Vagina (tissue), 2 donors: ENCODE results near the gene CTU2.

Experiments used
- POLR2A ChIP-seq, 2 donors: fragments of 450-650 bp; IDR thresholded peaks; one replicate each; pipeline ENCODE4 v1.6.1; 2017; ENCODE audit warnings: antibody characterized with exemption in 2 of 2, mild to moderate bottlenecking in 2 of 2, moderate library complexity in 2 of 2
- TF ChIP-seq, protein P1 (sequence below), 3 experiments: fragments of 450-650 bp in 2 of 3; fragments of 200-600 bp in 1 of 3; sonication (generic) in 1 of 3; IDR thresholded peaks; one replicate each; pipeline ENCODE4 v1.5.1; 2017 to 2019; ENCODE audit warnings: antibody characterized with exemption in 3 of 3, mild to moderate bottlenecking in 2 of 3, moderate library complexity in 2 of 3

- TF ChIP-seq POLR2A (IDR thresholded peaks at IDR 0.05): no peak
- TF ChIP-seq, protein P1, sequence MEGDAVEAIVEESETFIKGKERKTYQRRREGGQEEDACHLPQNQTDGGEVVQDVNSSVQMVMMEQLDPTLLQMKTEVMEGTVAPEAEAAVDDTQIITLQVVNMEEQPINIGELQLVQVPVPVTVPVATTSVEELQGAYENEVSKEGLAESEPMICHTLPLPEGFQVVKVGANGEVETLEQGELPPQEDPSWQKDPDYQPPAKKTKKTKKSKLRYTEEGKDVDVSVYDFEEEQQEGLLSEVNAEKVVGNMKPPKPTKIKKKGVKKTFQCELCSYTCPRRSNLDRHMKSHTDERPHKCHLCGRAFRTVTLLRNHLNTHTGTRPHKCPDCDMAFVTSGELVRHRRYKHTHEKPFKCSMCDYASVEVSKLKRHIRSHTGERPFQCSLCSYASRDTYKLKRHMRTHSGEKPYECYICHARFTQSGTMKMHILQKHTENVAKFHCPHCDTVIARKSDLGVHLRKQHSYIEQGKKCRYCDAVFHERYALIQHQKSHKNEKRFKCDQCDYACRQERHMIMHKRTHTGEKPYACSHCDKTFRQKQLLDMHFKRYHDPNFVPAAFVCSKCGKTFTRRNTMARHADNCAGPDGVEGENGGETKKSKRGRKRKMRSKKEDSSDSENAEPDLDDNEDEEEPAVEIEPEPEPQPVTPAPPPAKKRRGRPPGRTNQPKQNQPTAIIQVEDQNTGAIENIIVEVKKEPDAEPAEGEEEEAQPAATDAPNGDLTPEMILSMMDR (IDR thresholded peaks at IDR 0.05): no peak
Measured at GRCh38 chr16:88710556-88710955, 4.3 kb downstream of the CTU2 start.
